ENCODE data around the gene FSTL4. TPM values are rescaled to one million over a fixed set of nuclear protein-coding genes. Genes with fewer than 3 reads are reported as not detected.

FSTL4 gene
- total and polyA plus RNA-seq, 2 of the 13 experiments (the other 11 are each of a cell fraction or from before 2014, with no cell fraction given), result 2.1 to 3.0 TPM

- Histone ChIP-seq H3K27me3 (ENCODE audit: control insufficient read depth in 1 of 2, insufficient read depth in 2 of 2, low read length in 2 of 2) (peaks cover 0 to 28% of the 10 kb centered on the region in 2 experiments; a peak in 2 of 5 replicates), H3K9me3 (ENCODE audit: low read length) (no peaks in the 10 kb centered on the region), H3K9ac (ENCODE audit: insufficient read depth, low read depth, low read length) (no peak overlapping the region), H3K36me3 (replicated peaks in 1 of 2; ENCODE audit: control insufficient read depth in 1 of 2, insufficient read depth in 2 of 2, low read length in 2 of 2) (no peaks in the 10 kb centered on the region), H2AFZ (ENCODE audit: low read length) (no peak overlapping the region), H3K4me1 (ENCODE audit: insufficient read depth, low read length) (no peaks in the 10 kb centered on the region), H3K79me2 (ENCODE audit: insufficient read depth, low read length) (no peaks in the 10 kb centered on the region), H3K27ac (ENCODE audit: extremely low read length, insufficient read depth, low read length) (no peak overlapping the region), H4K20me1 (ENCODE audit: insufficient read depth, low read length) (no peaks in the 10 kb centered on the region), H3K4me3 (replicated peaks in 1 of 3; ENCODE audit: insufficient read depth in 1 of 3, low read depth in 2 of 3, low read length in 3 of 3) (no peak overlapping the region), H3K4me2 (ENCODE audit: low read depth, low read length) (no peak overlapping the region)
- WGBS (ENCODE audit: low lambda C conversion rate), result 13% methylated on average over 7 of the region's 8 CpGs
- no peak for ATAC-seq
- ChIA-PET POLR2A (no interaction called here), CTCF (ENCODE audit: low intra/inter-chr PET ratio, low total read pairs) (no interaction called here)
- intact Hi-C loops (cut with micrococcal nuclease; ENCODE audit: unreplicated experiment), result no loop called here
- in situ Hi-C loops (cut with HindIII; ENCODE audit: extremely low pct_ligation_motif_present, low pct_unique_long_range_greater_than_20kb), result no loop called here
- no peak for FAIRE-seq
- no peak for TF ChIP-seq MTA3 (CRISPR knock-in tag; IDR thresholded peaks at IDR 0.05)
- no peak for TF ChIP-seq ZBTB33 (CRISPR knock-in tag; IDR thresholded peaks at IDR 0.05)
- no peak for TF ChIP-seq ZNF737 (CRISPR knock-in tag; IDR thresholded peaks at IDR 0.05; ENCODE audit: borderline replicate concordance)
- no TSS peak for BruUV-seq (replicated peaks)
- no peak for DNase-seq (ENCODE audit: low spot score)
These were observed 418.5 kb downstream of the FSTL4 start for GRCh38 chr5:133193794-133194193.

- Histone ChIP-seq H3K9ac (ENCODE audit: insufficient read depth, low read depth, low read length) (no peak overlapping the region), H2AFZ (ENCODE audit: low read length) (no peak overlapping the region), H4K20me1 (ENCODE audit: insufficient read depth, low read length) (no peaks in the 10 kb centered on the region), H3K27me3 (ENCODE audit: control insufficient read depth in 1 of 2, insufficient read depth in 2 of 2, low read length in 2 of 2) (peaks cover 0 to 28% of the 10 kb centered on the region in 2 experiments; a peak in 2 of 5 replicates), H3K4me1 (ENCODE audit: insufficient read depth, low read length) (no peaks in the 10 kb centered on the region), H3K4me3 (replicated peaks in 1 of 3; ENCODE audit: insufficient read depth in 1 of 3, low read depth in 2 of 3, low read length in 3 of 3) (no peak overlapping the region), H3K27ac (ENCODE audit: extremely low read length, insufficient read depth, low read length) (no peak overlapping the region), H3K4me2 (ENCODE audit: low read depth, low read length) (no peak overlapping the region), H3K79me2 (ENCODE audit: insufficient read depth, low read length) (no peaks in the 10 kb centered on the region), H3K36me3 (replicated peaks in 1 of 2; ENCODE audit: control insufficient read depth in 1 of 2, insufficient read depth in 2 of 2, low read length in 2 of 2) (no peaks in the 10 kb centered on the region), H3K9me3 (ENCODE audit: low read length) (no peaks in the 10 kb centered on the region)
- ATAC-seq (no peak), DNase-seq (ENCODE audit: low spot score) (no peak), FAIRE-seq (no peak)
- intact Hi-C loops (cut with micrococcal nuclease; ENCODE audit: unreplicated experiment) (no loop called here), in situ Hi-C loops (cut with HindIII; ENCODE audit: extremely low pct_ligation_motif_present, low pct_unique_long_range_greater_than_20kb) (no loop called here)
- ChIA-PET CTCF (ENCODE audit: low intra/inter-chr PET ratio, low total read pairs) (no interaction called here), POLR2A (no interaction called here)
- no TSS peak for BruUV-seq (replicated peaks)
- WGBS (ENCODE audit: low lambda C conversion rate), result 34% methylated on average over 8 of the region's 8 CpGs
- TF ChIP-seq IKZF1 (IDR thresholded peaks at IDR 0.05) (no peak), NFE2L1 (CRISPR knock-in tag; IDR thresholded peaks at IDR 0.05; ENCODE audit: borderline replicate concordance) (no peak), ZNF512 (CRISPR knock-in tag; IDR thresholded peaks at IDR 0.05) (no peak), MXD4 (CRISPR knock-in tag; IDR thresholded peaks at IDR 0.05) (no peak), ZNF207 (IDR thresholded peaks at IDR 0.05; ENCODE audit: borderline replicate concordance) (no peak), ELF4 (CRISPR knock-in tag; IDR thresholded peaks at IDR 0.05; ENCODE audit: borderline replicate concordance) (no peak), ESRRA (CRISPR knock-in tag; IDR thresholded peaks at IDR 0.05; ENCODE audit: low read depth) (no peak), ZNF775 (CRISPR knock-in tag; IDR thresholded peaks at IDR 0.05; ENCODE audit: borderline replicate concordance) (no peak), ZNF772 (CRISPR knock-in tag; IDR thresholded peaks at IDR 0.05) (no peak), SIX1 (CRISPR knock-in tag; IDR thresholded peaks at IDR 0.05; ENCODE audit: borderline replicate concordance) (no peak), SNAPC5 (CRISPR knock-in tag; IDR thresholded peaks at IDR 0.05; ENCODE audit: borderline replicate concordance) (no peak), CENPX (CRISPR knock-in tag; IDR thresholded peaks at IDR 0.05) (no peak), GLI4 (CRISPR knock-in tag; IDR thresholded peaks at IDR 0.05; ENCODE audit: borderline replicate concordance) (no peak), ZFP90 (CRISPR knock-in tag; IDR thresholded peaks at IDR 0.05; ENCODE audit: borderline replicate concordance) (no peak)
These were observed 419.6 kb downstream of the FSTL4 start for GRCh38 chr5:133192716-133193115.

Measured in HepG2 (cell line).